Ascending aorta (tissue), 2 donors: Measurements from ENCODE around the gene PARD6G. TPM values are rescaled to one million over a fixed set of nuclear protein-coding genes. Genes with fewer than 3 reads are reported as not detected.

Experiments
- DNase-seq, 2 donors: peaks; one replicate each; pipeline ENCODE4 v3.0.0-alpha.2; 2019; ENCODE audit warnings: low spot score in 2 of 2
- H3K27ac ChIP-seq, 2 donors: fragments of 200-600 bp; sonication (generic); one replicate each; pipeline ENCODE4 v1.5.1; 2016 to 2017; ENCODE audit warnings: mild to moderate bottlenecking in 1 of 2
- H3K27me3 ChIP-seq: fragments of 200-600 bp; sonication (generic); one replicate; pipeline ENCODE4 v1.5.1; 2017
- H3K36me3 ChIP-seq, 2 donors: fragments of 200-600 bp; sonication (generic); one replicate each; pipeline ENCODE4 v1.5.1; 2016
- H3K4me1 ChIP-seq, 2 donors: fragments of 200-600 bp; sonication (generic); one replicate each; pipeline ENCODE4 v1.5.1; 2016 to 2017; ENCODE audit warnings: mild to moderate bottlenecking in 1 of 2
- H3K4me3 ChIP-seq, 2 donors: fragments of 200-600 bp; sonication (generic); one replicate each; pipeline ENCODE4 v1.5.1; 2016 to 2017; ENCODE audit warnings: mild to moderate bottlenecking in 1 of 2
- H3K9me3 ChIP-seq, 2 donors: fragments of 200-600 bp; sonication (generic); one replicate each; pipeline ENCODE4 v1.5.1; 2016
- intact Hi-C: fragments of 100-400 bp; cut with DNase I; formaldehyde crosslinking; loops from one replicate; pipeline ENCODE4 v1.15.1; 2023
- total RNA-seq: library from RNA; depleted of rRNA; stranded (reverse); fragments of >200 nt; gene quantifications from one replicate; pipeline ENCODE4 v1.1.0, GENCODE V29; 2016
- TF ChIP-seq, protein P1 (sequence below), 3 experiments: fragments of 200-600 bp in 2 of 3; fragments of 450-650 bp in 1 of 3; sonication (generic) in 2 of 3; IDR thresholded peaks; one replicate each; pipeline ENCODE4 v1.5.1; 2016 to 2019; ENCODE audit warnings: antibody characterized with exemption in 3 of 3, mild to moderate bottlenecking in 1 of 3, moderate library complexity in 1 of 3

PARD6G gene
- total RNA-seq, 1 donor from 2014 or later, result 7.9 TPM

DNA sequence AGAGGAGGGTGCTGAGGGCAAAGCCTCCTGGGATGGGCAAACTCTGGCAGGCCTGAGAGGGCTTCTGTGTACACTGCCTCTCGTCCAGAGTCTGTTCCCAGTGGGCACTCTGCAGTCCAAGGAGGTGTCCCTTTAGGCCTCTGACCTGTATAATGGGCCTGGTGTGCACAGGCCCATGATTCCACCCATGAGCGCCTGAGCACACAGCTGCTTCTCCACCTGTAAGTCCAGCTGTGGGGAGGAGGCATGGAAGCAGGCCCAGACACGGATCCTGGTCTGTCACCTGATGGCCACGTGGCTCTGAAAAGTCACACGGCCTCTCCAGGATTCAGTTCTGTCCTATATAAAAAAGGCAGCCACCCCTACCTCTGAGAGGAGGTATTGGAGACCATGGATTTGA, 57.0 kb downstream of the PARD6G start:
- TF ChIP-seq, protein P1, sequence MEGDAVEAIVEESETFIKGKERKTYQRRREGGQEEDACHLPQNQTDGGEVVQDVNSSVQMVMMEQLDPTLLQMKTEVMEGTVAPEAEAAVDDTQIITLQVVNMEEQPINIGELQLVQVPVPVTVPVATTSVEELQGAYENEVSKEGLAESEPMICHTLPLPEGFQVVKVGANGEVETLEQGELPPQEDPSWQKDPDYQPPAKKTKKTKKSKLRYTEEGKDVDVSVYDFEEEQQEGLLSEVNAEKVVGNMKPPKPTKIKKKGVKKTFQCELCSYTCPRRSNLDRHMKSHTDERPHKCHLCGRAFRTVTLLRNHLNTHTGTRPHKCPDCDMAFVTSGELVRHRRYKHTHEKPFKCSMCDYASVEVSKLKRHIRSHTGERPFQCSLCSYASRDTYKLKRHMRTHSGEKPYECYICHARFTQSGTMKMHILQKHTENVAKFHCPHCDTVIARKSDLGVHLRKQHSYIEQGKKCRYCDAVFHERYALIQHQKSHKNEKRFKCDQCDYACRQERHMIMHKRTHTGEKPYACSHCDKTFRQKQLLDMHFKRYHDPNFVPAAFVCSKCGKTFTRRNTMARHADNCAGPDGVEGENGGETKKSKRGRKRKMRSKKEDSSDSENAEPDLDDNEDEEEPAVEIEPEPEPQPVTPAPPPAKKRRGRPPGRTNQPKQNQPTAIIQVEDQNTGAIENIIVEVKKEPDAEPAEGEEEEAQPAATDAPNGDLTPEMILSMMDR (IDR thresholded peaks at IDR 0.05), result no peak
- intact Hi-C loops, result no loop called here
- H3K4me1 ChIP-seq, result no peaks in the 10 kb centered on the region
- DNase-seq, result no peak
- H3K4me3 ChIP-seq, result no peak overlapping the region
- H3K27me3 ChIP-seq, result no peaks in the 10 kb centered on the region
- no peaks in the 10 kb centered on the region for H3K36me3 ChIP-seq
- no peaks in the 10 kb centered on the region for H3K9me3 ChIP-seq
- no peak overlapping the region for H3K27ac ChIP-seq

GRCh38 chr18:80189531-80189865, 57.8 kb downstream of the PARD6G start:
- Histone ChIP-seq H3K36me3 (no peaks in the 10 kb centered on the region), H3K27me3 (no peaks in the 10 kb centered on the region), H3K27ac (no peak overlapping the region), H3K4me3 (no peak overlapping the region), H3K9me3 (no peaks in the 10 kb centered on the region), H3K4me1 (no peaks in the 10 kb centered on the region)
- intact Hi-C loops, result no loop called here
- TF ChIP-seq, protein P1 (IDR thresholded peaks at IDR 0.05), result no peak
- no peak for DNase-seq

GRCh38 chr18:80188643-80189530, 58.4 kb downstream of the PARD6G start:
- Histone ChIP-seq H3K27ac (no peak overlapping the region), H3K9me3 (no peaks in the 10 kb centered on the region), H3K27me3 (no peaks in the 10 kb centered on the region), H3K4me1 (no peaks in the 10 kb centered on the region), H3K36me3 (no peaks in the 10 kb centered on the region), H3K4me3 (no peak overlapping the region)
- TF ChIP-seq, protein P1 (IDR thresholded peaks at IDR 0.05), result no peak
- no peak for DNase-seq
- intact Hi-C loops, result no loop called here

DNA sequence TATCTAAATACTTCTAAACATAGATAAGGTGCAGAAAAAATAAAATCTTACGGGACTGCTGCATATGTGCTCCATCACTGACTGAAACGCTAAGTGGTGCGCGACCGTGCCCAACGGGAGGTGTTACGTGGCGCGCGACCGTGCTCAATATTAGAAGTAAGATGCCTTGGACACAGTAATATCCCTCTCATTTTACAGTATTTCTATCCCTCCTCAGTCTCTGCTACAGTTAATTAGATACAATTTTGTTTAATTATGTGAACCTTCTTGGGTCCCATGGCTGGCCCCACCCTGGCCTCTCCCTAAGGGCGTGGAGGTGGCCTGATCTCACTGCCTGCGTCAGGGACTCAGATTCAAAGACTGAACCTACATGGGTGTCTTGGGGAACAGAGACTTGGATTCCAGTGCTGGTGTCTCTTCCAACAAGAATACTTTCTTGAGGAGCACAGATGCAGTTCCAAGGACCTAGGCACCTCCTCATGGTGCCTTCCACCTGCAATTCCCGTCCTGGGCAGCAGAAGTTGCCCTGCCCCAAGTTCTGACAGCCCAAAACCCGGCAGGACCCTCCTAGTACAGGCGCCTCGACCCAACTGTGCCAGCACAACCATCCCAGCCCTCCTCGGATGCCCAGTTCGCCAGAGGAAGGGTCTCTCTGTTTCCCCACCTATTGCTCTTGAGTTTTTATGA, 59.2 kb downstream of the PARD6G start:
- Histone ChIP-seq H3K27me3 (no peaks in the 10 kb centered on the region), H3K9me3 (no peaks in the 10 kb centered on the region), H3K27ac (no peak overlapping the region), H3K36me3 (no peaks in the 10 kb centered on the region), H3K4me3 (no peak overlapping the region), H3K4me1 (no peaks in the 10 kb centered on the region)
- intact Hi-C loops, result no loop called here
- TF ChIP-seq, protein P1 (IDR thresholded peaks at IDR 0.05), result no peak
- DNase-seq, result no peak

GRCh38 chr18:80185545-80185944, 61.8 kb downstream of the PARD6G start:
- H3K9me3 ChIP-seq, result no peaks in the 10 kb centered on the region
- TF ChIP-seq, protein P1 (IDR thresholded peaks at IDR 0.05), result no peak
- H3K27me3 ChIP-seq, result no peaks in the 10 kb centered on the region
- H3K36me3 ChIP-seq, result no peaks in the 10 kb centered on the region
- no peak for DNase-seq
- H3K27ac ChIP-seq, result no peak overlapping the region
- H3K4me1 ChIP-seq, result no peaks in the 10 kb centered on the region
- intact Hi-C loops, result no loop called here
- no peak overlapping the region for H3K4me3 ChIP-seq
